ENCODE measurements around the gene SPATA3.
"Not testable (repeated sequence)": the region's sequence is repeated elsewhere in the genome, so short reads cannot be mapped to it uniquely, and the experiment has no call there.

The SPATA3 gene

GRCh38 chr2:230968314-230968713 lies 27.6 kb upstream of the SPATA3 start:
- DNase-seq (ENCODE audit: low read depth in 2 of 3, low spot score in 1 of 3), result not testable (repeated sequence)

GRCh38 chr2:230968921-230969658 lies 26.8 kb upstream of the SPATA3 start:
- no peak for DNase-seq (ENCODE audit: low read depth in 2 of 3, low spot score in 1 of 3)

DNA sequence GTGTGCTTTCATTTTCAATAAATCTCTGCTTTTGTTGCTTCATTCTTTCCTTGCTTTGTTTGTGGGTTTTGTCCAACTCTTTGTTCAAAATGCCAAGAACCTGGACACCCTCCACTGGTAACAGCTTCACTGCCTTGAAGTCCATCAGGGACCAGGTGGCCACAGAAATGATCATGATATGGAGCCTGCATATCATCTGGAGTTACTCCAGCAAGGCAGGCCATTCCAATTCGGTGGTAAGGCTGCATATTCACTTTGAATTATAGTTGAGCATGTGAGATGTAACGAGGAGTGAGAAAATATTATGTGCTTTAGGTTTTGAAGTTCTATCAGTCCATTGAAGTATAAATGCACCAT lies 26.3 kb upstream of the SPATA3 start:
- DNase-seq (ENCODE audit: low read depth in 2 of 3, low spot score in 1 of 3), result no peak

- DNase-seq (ENCODE audit: low read depth in 2 of 3, low spot score in 1 of 3), result no peak
These were observed 23.9 kb upstream of the SPATA3 start for GRCh38 chr2:230972046-230972445.

- peak; percentile 48 to 63 (median 53) for DNase-seq (ENCODE audit: low read depth in 2 of 3, low spot score in 1 of 3)
These were observed 21.6 kb upstream of the SPATA3 start for GRCh38 chr2:230974096-230974913.

DNA sequence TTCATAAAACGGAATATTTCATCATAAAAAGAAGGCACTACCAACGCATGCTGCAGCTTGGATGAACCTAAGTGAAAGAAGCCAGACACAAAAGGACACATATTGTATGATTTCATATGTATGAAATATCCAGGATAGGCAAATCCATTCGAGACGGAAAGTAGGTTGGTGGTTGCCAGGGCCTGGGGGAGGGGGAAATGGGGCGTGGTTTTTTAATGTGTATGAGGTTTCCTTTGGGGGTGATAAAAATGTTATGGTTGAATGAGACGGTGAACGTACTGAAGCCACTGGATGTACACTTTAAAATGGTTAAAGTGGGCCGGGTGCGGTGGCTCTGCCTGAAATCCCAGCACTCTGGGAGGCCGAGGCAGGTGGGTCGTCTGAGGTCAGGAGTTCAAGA lies 20.0 kb upstream of the SPATA3 start:
- no peak for DNase-seq (ENCODE audit: low read depth in 2 of 3, low spot score in 1 of 3)

- DNase-seq (ENCODE audit: low read depth in 2 of 3, low spot score in 1 of 3), result no peak
These were observed 19.2 kb upstream of the SPATA3 start for GRCh38 chr2:230976671-230977171.

DNA sequence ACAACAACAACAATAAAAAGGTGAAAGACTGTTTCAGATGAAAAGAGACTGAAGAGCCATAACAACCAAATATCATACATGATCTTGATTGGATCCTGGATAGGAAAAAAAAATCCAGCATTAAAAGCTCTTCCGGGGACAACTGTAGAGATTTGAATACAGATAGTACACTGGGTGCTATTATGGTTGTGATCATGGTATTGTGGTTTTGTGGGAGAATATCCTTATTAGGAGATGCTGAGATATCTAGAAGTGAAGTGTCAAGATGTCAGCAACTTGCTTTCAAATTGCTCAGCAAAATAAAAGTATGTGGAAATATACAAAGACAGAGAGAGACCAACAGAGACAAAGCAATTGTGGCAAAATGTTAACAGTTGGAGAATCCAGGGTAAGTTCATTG lies 15.5 kb upstream of the SPATA3 start:
- DNase-seq (ENCODE audit: low read depth in 2 of 3, low spot score in 1 of 3), result no peak

DNA sequence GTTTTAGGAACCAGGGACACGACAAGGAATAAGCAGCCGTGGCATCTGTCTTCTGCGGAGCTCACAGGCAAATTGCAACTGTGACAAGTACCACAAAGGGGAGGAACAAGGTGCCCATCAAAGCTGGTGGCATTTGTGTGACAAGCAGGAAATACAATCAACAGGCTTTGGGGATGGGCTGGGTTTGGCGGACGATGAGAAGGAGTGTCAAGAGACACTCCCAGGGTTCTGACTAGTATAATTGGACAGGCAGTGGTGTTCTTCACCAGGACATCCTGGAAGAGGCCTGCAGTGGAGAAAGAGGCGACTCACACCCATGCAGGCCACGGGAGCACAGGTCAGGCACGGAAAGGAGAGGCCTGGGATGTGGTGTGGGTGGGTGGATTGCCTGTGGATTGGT lies 14.2 kb upstream of the SPATA3 start:
- no peak for DNase-seq (ENCODE audit: low read depth in 2 of 3, low spot score in 1 of 3)

- DNase-seq (ENCODE audit: low read depth in 2 of 3, low spot score in 1 of 3), result no peak
These were observed 13.8 kb upstream of the SPATA3 start for GRCh38 chr2:230982126-230982525.

GRCh38 chr2:230982528-230982927 lies 13.4 kb upstream of the SPATA3 start:
- no peak for DNase-seq (ENCODE audit: low read depth in 2 of 3, low spot score in 1 of 3)

DNA sequence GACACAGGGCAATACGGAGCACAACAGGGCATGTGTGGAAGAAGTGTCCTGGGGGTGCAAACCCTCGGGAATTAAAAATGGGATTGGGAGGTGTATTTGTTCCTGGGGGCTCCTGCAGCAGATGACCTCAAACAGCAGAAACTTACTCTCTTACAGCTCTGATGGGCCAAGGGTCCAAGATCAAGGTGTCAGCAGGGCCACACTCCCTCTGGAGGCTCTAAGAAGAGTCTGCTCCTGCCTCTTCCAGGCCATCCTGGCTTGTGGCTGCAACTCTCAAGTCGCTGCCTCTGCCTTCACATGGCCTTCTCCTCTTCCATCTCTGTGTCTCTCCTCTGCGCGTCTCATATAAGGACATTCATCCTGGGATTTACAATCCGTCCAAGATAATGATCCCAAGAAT lies 12.4 kb upstream of the SPATA3 start:
- no peak for DNase-seq (ENCODE audit: low read depth in 2 of 3, low spot score in 1 of 3)

DNA sequence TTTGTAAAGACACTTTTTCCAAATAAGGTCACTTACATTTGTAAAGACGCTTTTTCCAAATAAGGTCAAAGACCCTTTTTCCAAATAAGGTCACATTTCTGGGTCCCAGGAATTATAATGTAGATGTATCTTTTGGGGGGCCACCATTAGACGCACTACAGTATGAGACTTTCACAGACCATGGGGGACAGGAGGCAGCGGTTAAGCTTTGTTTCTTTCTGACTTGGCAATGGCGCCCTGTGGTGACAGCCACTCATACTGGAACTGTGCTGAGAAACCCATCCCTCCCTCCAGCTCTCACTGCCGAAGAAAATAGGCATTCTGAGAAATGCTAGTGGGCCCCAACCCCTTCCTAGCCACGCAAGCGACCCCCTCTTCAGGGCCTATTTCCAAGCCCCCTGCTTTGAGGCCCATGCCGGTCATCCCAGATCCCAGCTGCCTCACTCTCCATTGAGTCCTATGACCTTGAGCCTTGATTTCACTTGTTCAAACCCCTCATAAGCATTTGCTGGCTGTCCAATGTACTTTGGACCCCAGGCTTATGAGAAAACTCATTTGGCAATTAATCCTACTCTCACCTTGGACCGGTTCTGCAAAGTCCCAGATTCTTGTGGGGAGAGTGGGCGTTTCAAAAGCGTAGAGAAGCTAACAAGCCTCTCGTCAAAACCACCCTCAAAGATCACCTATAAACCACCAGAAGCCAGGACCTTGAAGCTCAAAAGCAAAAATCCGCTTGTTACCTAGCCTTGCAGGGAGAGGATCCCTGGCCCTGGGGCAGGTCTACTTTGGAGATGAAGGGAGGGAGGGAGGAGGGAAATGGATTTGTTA lies 11.3 kb upstream of the SPATA3 start:
- DNase-seq (ENCODE audit: low read depth in 2 of 3, low spot score in 1 of 3), result peak; percentile 48 to 62 (median 62)

DNA sequence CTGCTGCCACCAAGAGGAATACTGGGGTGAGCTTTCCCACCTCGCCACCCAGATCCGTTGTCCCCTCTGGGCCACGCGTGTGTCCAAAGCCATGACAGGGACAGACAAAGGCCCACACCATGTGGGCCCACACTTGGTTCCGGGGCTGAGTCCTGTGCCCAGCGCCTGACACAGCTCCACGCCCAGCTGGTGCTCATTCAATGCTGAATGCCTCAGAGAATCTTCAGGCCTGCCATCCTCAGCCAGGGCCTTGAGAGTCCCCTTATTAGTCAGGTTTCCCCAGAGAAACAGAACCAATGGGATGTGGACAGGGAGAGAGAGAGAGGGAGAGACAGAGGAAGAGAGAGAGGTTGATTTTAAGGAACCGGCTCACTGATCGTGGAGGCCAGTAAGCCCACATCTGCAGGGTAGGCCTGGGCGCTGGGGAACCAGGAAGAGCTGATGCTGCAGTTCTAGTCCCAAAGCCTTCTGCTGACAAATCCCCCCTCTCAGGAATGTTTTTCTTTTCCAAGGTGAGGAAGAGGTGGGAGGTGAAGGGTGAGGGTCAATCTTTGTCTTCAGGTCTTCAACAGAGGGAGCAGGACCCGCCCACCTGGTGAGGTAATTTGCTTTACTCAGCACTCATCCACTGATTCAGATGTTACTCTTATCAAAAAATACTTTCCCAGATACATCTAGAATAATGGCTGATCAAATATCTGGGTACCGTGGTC lies 10.2 kb upstream of the SPATA3 start:
- no peak for DNase-seq (ENCODE audit: low read depth in 2 of 3, low spot score in 1 of 3)

DNA sequence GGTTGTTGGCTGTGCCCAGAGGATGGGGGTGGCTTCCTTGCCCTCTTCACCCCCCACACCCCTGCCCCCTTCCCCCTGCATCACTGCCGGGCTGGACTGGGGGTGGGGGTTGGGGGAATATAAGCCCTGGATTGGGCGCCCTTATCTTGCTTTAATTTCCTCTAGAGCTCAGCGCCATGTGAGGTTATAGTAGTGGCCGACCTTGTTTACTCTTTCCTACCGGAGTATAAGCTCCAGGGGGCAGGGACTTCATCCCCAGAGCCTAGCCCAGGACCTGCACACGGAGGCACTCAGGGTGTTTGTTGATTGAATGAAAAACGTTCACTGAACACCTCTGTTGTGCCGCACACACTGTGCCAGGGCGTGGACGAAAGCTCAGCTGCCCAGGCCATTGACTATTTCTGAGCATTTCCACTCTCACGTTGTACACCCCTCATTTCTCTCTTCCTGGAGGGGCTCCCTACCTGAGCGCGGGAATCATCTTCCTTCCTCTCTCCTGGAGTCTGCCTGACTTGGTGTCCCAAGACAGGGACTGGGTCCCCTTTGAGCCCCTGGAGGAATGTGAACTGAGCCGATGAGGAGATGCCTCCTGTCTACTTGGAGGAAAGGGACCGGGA lies 9.3 kb upstream of the SPATA3 start:
- no peak for DNase-seq (ENCODE audit: low read depth in 2 of 3, low spot score in 1 of 3)

GRCh38 chr2:230987137-230988020 lies 8.5 kb upstream of the SPATA3 start:
- DNase-seq (ENCODE audit: low read depth in 2 of 3, low spot score in 1 of 3), result peak; percentile 54 to 76 (median 70)

DNA sequence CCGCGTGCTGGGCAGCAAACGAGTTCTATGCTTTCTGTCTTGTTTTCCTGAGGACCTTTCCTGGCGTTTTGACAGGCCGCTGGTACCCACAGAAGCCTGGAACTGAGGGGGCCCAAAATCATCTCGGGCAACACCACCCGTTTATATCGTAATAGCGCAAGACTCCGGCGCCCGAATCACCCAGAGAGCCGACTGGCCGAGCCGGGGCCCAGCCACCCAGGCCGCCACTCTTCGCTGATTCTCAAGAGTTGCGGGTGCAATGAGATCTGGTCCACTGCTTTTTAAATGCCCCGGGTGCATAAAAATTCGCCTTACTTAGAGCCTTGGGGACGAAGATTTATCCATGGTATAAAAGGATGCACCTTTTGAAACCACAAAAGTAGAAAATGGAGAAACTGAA lies 6.2 kb upstream of the SPATA3 start:
- DNase-seq (ENCODE audit: low read depth in 2 of 3, low spot score in 1 of 3), result no peak

DNA sequence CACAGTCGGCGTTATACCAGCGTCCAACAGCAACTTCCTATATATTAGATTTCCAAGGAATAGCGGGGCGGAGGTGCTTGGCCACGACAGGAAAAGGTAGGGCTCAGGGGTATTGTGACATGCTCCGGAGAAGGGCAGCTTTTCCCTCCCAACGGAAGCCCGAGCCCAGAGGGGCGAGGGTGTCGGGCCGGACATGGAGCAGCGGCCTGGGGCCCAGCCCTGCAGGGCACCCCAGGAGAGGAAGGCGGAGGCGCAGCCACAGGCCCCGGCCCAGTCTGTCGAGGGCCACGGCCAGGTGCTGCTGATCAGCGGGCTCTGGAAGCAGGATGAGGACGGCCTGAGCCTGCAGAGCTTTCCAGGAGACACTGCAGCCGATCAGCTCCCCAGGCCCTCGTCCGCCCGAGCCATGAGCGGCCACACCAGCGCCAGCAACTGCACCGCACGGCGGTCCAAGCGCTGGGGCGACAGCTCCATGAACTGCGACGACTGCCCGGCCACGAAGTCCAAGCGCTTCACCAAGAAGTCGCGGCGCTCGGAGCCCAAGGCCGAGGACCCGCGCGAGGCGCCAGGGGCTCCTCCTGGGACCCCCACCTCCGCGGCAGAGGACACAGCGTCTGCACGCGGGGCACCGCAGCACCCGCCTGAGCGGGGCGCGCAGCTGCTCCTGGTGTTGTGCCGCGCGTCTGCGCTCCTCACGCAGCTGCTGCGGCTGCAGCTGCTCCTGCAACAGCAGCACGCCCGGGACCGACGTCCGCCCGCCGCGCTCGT lies 5.6 kb upstream of the SPATA3 start:
- no peak for DNase-seq (ENCODE audit: low read depth in 2 of 3, low spot score in 1 of 3)

GRCh38 chr2:230990899-230991150 lies 5.1 kb upstream of the SPATA3 start:
- DNase-seq (ENCODE audit: low read depth in 2 of 3, low spot score in 1 of 3), result no peak

Measured in stimulated activated CD4-positive, alpha-beta T cell treated with anti-CD3 and anti-CD28 coated beads, Interleukin-12 subunit alpha, Interleukin-12 subunit beta, amount 100 ng/mL, for 48 hours (primary cell).